Endodermal cell (in vitro differentiated cells): ENCODE measurements around the gene JAZF1. TPM values are rescaled to one million over a fixed set of nuclear protein-coding genes. Genes with fewer than 3 reads are reported as not detected.
A peak's percentile ranks its signal among the peaks of the same experiment; 100 is the strongest.
"Not testable (repeated sequence)": the region's sequence is repeated elsewhere in the genome, so short reads cannot be mapped to it uniquely, and the experiment has no call there.

Experiments used
- DNase-seq: peaks from one replicate; pipeline ENCODE4 v3.0.0-alpha.2; 2017
- H3K27ac ChIP-seq: 2 replicates; pipeline ENCODE4 v1.5.1; 2013; ENCODE audit warnings: mild to moderate bottlenecking, low read depth, low read length, moderate library complexity
- H3K27me3 ChIP-seq: 2 replicates; pipeline ENCODE4 v1.6.1; 2013; ENCODE audit warnings: mild to moderate bottlenecking, low read length, moderate library complexity; ENCODE audit not compliant: insufficient read depth, control insufficient read depth, poor library complexity, severe bottlenecking
- H3K36me3 ChIP-seq: 2 replicates; pipeline ENCODE4 v1.7.0; 2013; ENCODE audit warnings: mild to moderate bottlenecking, low read length, moderate library complexity; ENCODE audit not compliant: control insufficient read depth, insufficient read depth
- H3K4me1 ChIP-seq: one replicate; pipeline ENCODE4 v1.7.0; 2013; ENCODE audit warnings: low read length; ENCODE audit not compliant: control insufficient read depth, insufficient read depth
- H3K4me3 ChIP-seq: 2 replicates; pipeline ENCODE4 v1.5.1; 2013; ENCODE audit warnings: mild to moderate bottlenecking, low read length, moderate library complexity
- H3K9ac ChIP-seq: 2 replicates; pipeline ENCODE4 v1.6.1; 2013; ENCODE audit warnings: mild to moderate bottlenecking, low read length, moderate library complexity; ENCODE audit not compliant: poor library complexity, severe bottlenecking; ENCODE audit errors: extremely low read depth
- H3K9me3 ChIP-seq: 2 replicates; pipeline ENCODE4 v1.6.1; 2013; ENCODE audit warnings: mild to moderate bottlenecking, low read length, moderate library complexity; ENCODE audit not compliant: control insufficient read depth
- H3K27ac Mint-ChIP-seq: 2 replicates; pipeline ENCODE4 v1.8.0; 2020; ENCODE audit warnings: mixed read lengths
- H3K27me3 Mint-ChIP-seq: 2 replicates; pipeline ENCODE4 v1.8.0; 2021; ENCODE audit warnings: mild to moderate bottlenecking, mixed read lengths; ENCODE audit not compliant: insufficient read depth
- H3K36me3 Mint-ChIP-seq: 2 replicates; pipeline ENCODE4 v1.8.0; 2020; ENCODE audit warnings: low read depth, mixed read lengths
- H3K4me1 Mint-ChIP-seq: 2 replicates; pipeline ENCODE4 v1.8.0; 2020; ENCODE audit warnings: mixed read lengths
- H3K4me3 Mint-ChIP-seq: 2 replicates; pipeline ENCODE4 v1.8.0; 2020; ENCODE audit warnings: mild to moderate bottlenecking, moderate library complexity, mixed read lengths
- H3K9me3 Mint-ChIP-seq: 2 replicates; pipeline ENCODE4 v1.8.0; 2020; ENCODE audit warnings: mild to moderate bottlenecking, mixed read lengths
- CTCF ChIP-seq: fragments of 200-600 bp; sonication (generic); conservative IDR thresholded peaks from 2 replicates; pipeline ENCODE4 v1.5.0; 2021; ENCODE audit warnings: antibody characterized with exemption, mild to moderate bottlenecking
- WGBS, 2 experiments: methylation state at CpG; one replicate each; pipeline versions ENCODE4 v1.1.5 to v1.1.7; 2013; ENCODE audit warnings: missing lambda C conversion rate in 2 of 2, mixed read lengths in 1 of 2; ENCODE audit not compliant: insufficient coverage in 1 of 2, insufficient read length in 1 of 2; 5-methylcytosine and 5-hydroxymethylcytosine counted together
- total RNA-seq, 2 donors: library from RNA; stranded (reverse); fragmentation: NEBNext Ultra II Directional in 1 of 2; extraction: Animal tissue kit (Norgen Biotek cat#: 25700) in 1 of 2; gene quantifications; 2 replicates in 1 of 2; 3 replicates in 1 of 2; pipeline ENCODE4 v1.2.1, GENCODE V29; 2021

JAZF1 gene
- total RNA-seq, 2 donors from 2014 or later: 18.3 to 33.6 TPM

GRCh38 chr7:27863880-27864279 is 316.7 kb downstream of the JAZF1 start:
- peak; percentile 67 for DNase-seq
- Mint-ChIP-seq H3K4me3 (no peak overlapping the region), H3K9me3 (peaks cover 6% of the 10 kb centered on the region), H3K27me3 (no peaks in the 10 kb centered on the region), H3K36me3 (peaks cover 15% of the 10 kb centered on the region), H3K27ac (no peak overlapping the region), H3K4me1 (no peaks in the 10 kb centered on the region)
- Histone ChIP-seq H3K27me3 (no peaks in the 10 kb centered on the region), H3K27ac (no peak overlapping the region), H3K36me3 (no peaks in the 10 kb centered on the region), H3K9me3 (no peaks in the 10 kb centered on the region), H3K9ac (no peak overlapping the region), H3K4me1 (no peaks in the 10 kb centered on the region), H3K4me3 (no peak overlapping the region)
- WGBS, 2 experiments: 84 to 94% methylated on average over 2 to 11 of the region's 11 CpGs
- no peak for TF ChIP-seq CTCF

- peaks cover 18% of the 10 kb centered on the region for H3K9me3 Mint-ChIP-seq
- H3K27ac Mint-ChIP-seq: no peak overlapping the region
- H3K27me3 Mint-ChIP-seq: no peaks in the 10 kb centered on the region
- no peaks in the 10 kb centered on the region for H3K4me1 Mint-ChIP-seq
- Histone ChIP-seq H3K36me3 (no peaks in the 10 kb centered on the region), H3K27me3 (no peaks in the 10 kb centered on the region), H3K4me3 (no peak overlapping the region), H3K9me3 (no peaks in the 10 kb centered on the region), H3K9ac (no peak overlapping the region), H3K27ac (no peak overlapping the region), H3K4me1 (no peaks in the 10 kb centered on the region)
- no peak overlapping the region for H3K4me3 Mint-ChIP-seq
- peaks cover 18% of the 10 kb centered on the region for H3K36me3 Mint-ChIP-seq
- 90 to 91% methylated on average over 2 to 3 of the region's 3 CpGs for WGBS, 2 experiments
- no peak for TF ChIP-seq CTCF
- no peak for DNase-seq
Measured at GRCh38 chr7:27861747-27862146, 318.8 kb downstream of the JAZF1 start.

GRCh38 chr7:27860800-27861199 is 319.8 kb downstream of the JAZF1 start:
- no peaks in the 10 kb centered on the region for H3K9me3 ChIP-seq
- H3K27ac Mint-ChIP-seq: no peak overlapping the region
- no peaks in the 10 kb centered on the region for H3K4me1 Mint-ChIP-seq
- no peaks in the 10 kb centered on the region for H3K27me3 ChIP-seq
- no peak overlapping the region for H3K27ac ChIP-seq
- H3K9ac ChIP-seq: no peak overlapping the region
- WGBS, 2 experiments: 93 to 96% methylated on average over 6 of the region's 6 CpGs
- peak; percentile 33 for DNase-seq
- no peaks in the 10 kb centered on the region for H3K4me1 ChIP-seq
- no peak for TF ChIP-seq CTCF
- no peaks in the 10 kb centered on the region for H3K27me3 Mint-ChIP-seq
- peaks cover 27% of the 10 kb centered on the region for H3K9me3 Mint-ChIP-seq
- H3K4me3 Mint-ChIP-seq: no peak overlapping the region
- H3K36me3 ChIP-seq: no peaks in the 10 kb centered on the region
- no peak overlapping the region for H3K4me3 ChIP-seq
- peaks cover 25% of the 10 kb centered on the region for H3K36me3 Mint-ChIP-seq

GRCh38 chr7:27856703-27857485 is 323.7 kb downstream of the JAZF1 start:
- peak; percentile 31 for DNase-seq
- 94 to 100% methylated on average over 4 to 28 of the region's 28 CpGs for WGBS, 2 experiments
- H3K9me3 ChIP-seq, H3K27ac Mint-ChIP-seq, H3K27ac ChIP-seq, H3K27me3 ChIP-seq, H3K4me3 ChIP-seq, H3K4me3 Mint-ChIP-seq, H3K27me3 Mint-ChIP-seq, H3K9ac ChIP-seq, H3K4me1 ChIP-seq, H3K4me1 Mint-ChIP-seq, H3K36me3 ChIP-seq: not testable (repeated sequence)
- H3K36me3 Mint-ChIP-seq: peaks cover 36% of the 10 kb centered on the region
- peaks cover 36% of the 10 kb centered on the region for H3K9me3 Mint-ChIP-seq
